G401.6 (cell line): ENCODE data around the gene DVL1.

Experiments
- FAIRE-seq: peaks from 2 replicates; lab custom pipeline; 2012; peaks lifted over from hg19 to GRCh38; lab: Jason Lieb, UNC

The DVL1 gene

DNA sequence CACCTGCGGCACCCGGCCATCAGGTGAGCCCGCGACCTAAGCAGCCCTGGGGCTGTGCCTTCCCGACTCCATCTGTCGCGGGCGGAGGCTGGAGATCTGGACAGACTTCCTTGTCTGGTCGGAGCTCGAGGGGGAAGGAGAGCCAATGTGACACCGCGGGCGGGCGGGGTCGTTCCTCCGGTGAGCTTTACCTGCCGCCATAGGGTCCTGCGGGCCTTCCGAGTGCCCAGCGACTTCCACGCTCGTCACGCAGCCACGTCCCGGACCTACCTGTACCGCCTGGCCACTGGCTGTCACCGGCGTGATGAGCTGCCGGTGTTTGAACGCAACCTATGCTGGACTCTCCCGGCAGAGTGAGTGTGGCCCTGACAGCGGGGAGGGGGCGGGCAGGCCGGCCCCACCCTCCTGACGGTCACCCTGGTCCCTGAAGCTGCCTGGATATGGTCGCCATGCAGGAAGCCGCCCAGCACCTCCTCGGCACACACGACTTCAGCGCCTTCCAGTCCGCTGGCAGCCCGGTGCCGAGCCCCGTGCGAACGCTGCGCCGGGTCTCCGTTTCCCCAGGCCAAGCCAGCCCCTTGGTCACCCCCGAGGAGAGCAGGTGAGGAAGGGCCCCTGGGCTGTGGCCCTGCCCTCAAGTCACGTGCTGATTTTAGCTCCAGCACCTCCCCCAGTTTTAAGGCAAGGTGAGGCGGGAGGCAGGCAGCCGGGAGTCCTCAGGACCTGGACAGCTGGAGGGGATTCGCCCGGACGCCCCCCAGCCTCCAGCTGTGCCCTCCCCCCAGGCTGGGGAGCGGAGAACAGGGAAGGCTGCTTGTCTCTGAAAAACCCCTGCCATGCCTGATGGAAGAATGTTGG, 39.7 kb downstream of the DVL1 start:
- FAIRE-seq, result no peak

- FAIRE-seq, result no peak
Measured at GRCh38 chr1:1308756-1309250, 40.4 kb downstream of the DVL1 start.

- FAIRE-seq, result no peak
Measured at GRCh38 chr1:1307923-1308755, 41.1 kb downstream of the DVL1 start, which contains the start of the genes ACAP3 and PUSL1. Gene ACAP3, minus strand, starts transcription at chr1:1307930. Its CDS starts 115 bp downstream, at chr1:1307815. Gene PUSL1, plus strand, starts transcription at chr1:1308597. Its CDS starts 47 bp downstream, at chr1:1308644.

- no peak for FAIRE-seq
Measured at GRCh38 chr1:1307261-1307922, 41.8 kb downstream of the DVL1 start.

GRCh38 chr1:1306661-1307260, 42.5 kb downstream of the DVL1 start:
- no peak for FAIRE-seq

GRCh38 chr1:1306070-1306660, 43.1 kb downstream of the DVL1 start:
- no peak for FAIRE-seq

DNA sequence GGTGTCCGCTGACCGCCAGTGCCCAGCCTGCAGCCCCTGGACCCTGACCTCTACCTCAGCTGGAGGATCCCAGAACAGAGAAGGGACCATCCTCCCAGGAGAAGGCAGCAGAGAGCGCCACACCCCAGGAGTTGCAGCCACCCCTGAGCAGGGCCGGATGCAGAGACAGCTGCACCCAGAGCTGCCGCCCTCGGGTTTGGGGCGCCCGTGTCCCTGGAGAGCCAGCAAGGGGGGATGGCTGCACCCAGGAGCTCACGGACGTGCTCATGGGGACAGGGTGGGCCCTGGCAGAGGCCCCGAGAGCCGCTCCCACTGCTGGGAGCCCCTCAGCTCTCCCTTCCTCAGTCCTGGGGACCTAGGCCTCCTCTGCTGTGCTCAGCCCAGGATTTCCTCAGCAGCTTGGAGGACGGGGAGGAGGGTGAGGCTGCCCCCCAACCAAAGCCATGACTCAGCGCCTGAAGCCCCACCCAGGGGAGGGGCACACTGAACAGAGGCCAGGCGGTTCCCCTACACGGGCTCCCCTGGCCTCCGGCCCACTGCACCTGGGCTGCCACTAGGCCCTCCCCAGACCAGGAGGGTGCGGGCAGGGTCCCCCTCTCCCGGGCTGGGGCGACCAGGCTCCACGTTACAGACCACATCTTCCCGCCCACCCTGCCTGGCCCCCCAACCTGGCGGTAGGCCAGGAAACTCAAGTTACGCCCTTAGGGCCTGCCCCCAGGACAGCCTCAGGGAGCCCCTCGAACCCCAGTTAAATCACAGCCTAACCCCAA, 43.7 kb downstream of the DVL1 start:
- no peak for FAIRE-seq

- FAIRE-seq, result no peak
Measured at GRCh38 chr1:1304331-1305299, 44.6 kb downstream of the DVL1 start.

- no peak for FAIRE-seq
Measured at GRCh38 chr1:1303736-1304135, 45.5 kb downstream of the DVL1 start.

GRCh38 chr1:1302951-1303509, 46.2 kb downstream of the DVL1 start:
- no peak for FAIRE-seq

DNA sequence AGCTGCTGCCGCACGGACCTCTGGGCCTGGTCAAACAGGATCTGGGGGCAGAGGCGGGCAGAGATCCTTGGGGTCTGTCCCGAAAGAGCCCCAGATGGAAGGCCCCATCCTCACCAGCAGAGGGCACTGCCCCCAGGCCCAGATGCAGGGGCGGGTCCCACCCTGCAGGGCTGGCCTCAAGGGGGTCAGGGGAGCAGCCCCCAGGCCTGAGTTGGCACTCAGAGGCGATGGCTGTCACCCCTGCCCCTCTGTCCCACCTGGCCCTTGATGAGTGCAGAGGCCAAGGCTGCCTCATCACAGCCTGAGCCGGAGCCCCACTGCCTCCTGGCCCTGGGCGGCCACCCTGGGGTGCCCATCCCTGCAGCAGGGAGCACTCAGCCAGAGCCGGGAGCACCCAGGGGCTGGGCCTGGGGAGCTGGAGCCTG, 47.2 kb downstream of the DVL1 start:
- no peak for FAIRE-seq

DNA sequence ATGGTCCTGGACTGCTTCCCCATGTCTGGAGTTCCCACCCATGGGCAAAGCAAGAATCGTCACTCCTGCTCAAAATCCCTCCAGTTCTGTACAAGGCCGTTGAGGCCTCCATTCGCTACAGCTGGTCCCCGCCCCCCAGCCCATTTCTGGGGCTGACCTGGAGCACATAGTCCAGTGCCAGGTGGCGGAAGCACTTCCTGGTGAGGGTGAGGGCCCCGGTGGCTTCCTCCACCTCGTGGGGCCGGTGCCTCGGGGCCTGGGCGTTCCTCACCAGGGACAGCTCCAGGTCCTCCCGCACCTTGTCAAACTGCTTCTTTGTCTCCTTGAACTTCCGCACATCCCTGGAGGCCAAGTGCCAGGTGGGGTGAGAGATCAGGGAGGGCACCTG, 48.9 kb downstream of the DVL1 start:
- no peak for FAIRE-seq

- no peak for FAIRE-seq
Measured at GRCh38 chr1:1299686-1300351, 49.4 kb downstream of the DVL1 start.

- FAIRE-seq, result no peak
Measured at GRCh38 chr1:1298861-1299685, 50.1 kb downstream of the DVL1 start.

DNA sequence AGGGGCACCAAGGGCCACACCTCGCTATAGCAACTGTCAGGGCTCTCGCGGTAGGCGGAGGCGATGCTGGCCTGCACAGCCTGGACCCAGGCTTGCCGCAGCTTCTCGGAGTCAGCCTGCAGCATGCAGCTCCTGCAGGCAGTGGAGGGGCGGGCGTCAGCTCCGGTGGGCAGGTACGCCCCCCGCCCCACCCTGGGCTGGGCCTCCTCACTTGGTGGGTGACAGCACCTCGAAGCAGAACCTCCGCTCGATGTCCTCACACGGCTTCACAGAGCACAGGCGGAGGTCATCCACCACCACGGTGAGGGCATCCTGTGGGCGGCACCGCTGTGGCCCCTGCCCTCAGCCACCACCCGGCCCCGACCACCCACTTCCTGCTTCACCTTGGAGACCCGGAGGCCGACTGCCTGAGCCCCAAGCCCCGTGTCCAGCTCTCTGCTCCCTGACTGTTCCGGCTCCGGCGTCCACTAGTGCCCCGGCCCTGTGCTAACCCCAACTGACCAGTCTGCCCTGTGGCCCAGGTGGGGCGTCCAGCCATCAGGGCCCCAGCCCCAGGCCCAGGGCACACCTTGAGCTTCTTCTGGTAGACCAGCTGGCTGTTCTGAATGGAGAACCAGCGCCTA, 51.3 kb downstream of the DVL1 start:
- FAIRE-seq, result no peak

DNA sequence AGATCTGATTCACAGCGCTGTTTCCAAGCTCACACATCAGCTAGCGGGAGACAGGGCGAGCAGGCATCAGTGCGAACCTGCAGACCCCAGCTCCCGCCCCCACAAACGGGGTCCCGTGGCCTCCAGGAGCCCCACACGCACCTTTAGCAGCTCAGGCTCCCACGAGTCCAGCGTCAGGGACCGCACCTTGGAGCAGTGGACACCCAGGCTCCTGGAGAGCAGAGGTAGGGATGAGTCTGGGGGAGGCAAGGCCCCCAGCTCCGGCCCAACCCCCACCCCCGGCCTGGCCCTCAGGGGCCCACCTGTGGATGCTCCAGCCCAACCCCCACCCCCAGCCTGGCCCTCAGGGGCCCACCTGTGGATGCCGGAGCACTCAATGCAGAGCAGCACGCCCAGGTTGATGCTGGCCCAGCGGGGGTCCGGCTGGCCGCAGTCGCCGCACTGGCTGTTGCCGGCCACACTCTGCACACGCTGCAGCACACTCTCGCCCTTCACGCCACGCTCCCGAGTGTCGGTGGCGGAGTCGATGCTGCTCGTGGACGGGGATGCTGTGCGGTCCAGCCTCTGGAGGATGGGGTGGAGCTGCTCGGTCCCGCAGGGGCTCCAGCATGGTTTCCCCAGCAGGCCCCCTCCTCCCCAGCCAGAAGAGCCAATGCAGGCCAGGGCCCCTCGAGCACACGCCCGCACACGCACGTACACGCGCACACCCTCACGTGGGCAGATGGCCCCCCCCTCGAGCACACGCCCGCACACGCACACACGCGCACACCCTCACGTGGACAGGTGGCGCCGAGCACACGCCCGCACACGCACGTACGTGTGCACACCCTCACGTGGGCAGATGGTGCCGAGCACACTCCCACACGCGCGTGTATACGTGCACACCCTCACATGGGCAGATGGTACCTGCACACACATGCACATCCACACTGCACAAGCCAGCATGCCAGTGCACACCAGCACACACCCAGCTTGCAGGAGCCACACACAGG, 52.9 kb downstream of the DVL1 start:
- FAIRE-seq, result no peak
